SW 1271 (cell line): ENCODE measurements around the gene FBXL4.
"Not testable (repeated sequence)": the region's sequence is repeated elsewhere in the genome, so short reads cannot be mapped to it uniquely, and the experiment has no call there.

Experiments used
- DNase-seq, 2 experiments: peaks; one replicate each; lab custom pipeline; 2025; lab: John Stamatoyannopoulos, UW

Gene FBXL4

GRCh38 chr6:98945311-98946115 is 2.2 kb downstream of the FBXL4 start:
- DNase-seq: no peak

GRCh38 chr6:98944598-98945081 is 3.1 kb downstream of the FBXL4 start:
- no peak for DNase-seq

- DNase-seq: no peak
These were observed 3.6 kb downstream of the FBXL4 start for GRCh38 chr6:98944168-98944567.

DNA sequence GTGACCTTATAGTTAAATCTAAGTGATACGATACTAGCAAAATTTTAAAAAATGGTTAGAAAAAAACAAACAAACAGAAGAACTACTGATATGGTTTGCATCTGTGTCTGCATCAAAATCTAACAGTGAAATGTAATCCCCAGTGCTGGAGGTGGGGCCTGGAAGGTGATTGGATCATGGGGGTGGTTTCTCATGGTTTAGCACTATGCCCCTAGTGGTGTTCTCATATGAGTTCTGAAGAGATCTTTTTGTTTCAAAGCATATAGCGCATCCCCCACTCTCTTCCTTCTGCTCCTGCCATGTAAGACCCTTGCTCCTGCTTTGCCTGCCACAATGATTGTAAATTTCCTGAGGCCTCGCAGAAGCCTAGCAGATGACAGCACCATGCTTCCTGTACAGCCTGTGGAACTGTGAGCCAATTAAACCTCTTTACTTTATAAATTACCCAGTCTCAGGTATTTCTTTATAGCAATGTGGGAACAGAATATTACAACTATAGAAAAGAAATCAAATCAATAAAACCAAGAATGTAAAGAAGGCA is 5.4 kb downstream of the FBXL4 start:
- peak in 1 of 2 experiments; percentile 5 for DNase-seq

DNA sequence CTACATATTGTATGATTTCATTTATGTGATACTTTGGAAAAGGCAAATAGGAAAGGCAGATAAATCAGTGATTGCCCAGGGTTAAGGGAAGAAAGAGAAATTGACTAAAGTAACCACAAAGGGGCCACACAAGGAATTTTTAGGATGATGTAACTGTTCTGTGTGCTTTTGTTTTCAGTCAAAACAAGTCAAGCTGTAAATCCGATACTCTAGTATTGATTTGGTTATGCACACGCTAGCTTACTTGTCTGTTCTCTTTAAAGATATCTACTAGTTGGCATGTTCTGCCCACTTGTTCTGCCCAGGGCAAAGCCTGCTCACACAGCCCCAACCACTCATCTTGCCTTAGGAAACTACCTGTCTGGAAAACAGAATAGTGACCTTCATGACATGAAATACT is 6.4 kb downstream of the FBXL4 start:
- DNase-seq: no peak

DNA sequence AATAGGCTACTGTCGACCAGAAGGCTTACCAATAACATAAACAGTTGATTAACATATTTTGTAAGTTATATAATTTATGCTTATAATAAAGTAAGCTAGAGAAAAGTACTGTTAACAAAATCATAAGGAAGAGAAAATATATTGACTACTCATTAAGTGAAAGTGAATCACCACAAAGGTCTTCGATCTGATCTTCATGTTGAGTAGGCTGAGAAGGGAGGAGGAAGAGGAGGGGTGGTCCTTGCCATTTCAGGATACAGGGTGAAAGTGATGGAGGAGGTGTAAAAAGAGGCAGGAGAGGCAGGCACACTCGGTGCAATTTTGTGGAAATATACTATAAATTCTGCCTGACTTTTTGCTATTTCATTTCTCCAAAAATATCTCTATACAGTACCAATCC is 10.4 kb downstream of the FBXL4 start:
- no peak for DNase-seq

DNA sequence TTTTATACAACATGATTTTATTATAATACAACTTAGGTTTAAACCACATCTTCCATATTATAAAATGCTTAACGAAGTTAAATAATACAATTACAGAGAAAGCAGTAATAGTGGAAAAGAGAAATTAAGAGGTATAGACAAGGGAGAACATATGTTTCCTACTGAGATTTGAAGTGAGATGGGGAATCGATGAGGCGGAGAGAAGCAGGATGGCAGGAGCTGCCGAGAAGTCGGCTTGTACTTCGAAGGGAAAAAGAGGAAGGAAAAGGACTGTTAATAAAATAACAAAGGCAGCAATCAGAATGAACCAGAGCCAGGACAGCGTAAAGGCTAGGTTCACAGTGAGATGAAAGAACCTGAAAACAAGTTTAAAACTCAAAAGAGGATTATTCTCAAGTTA is 15.4 kb downstream of the FBXL4 start:
- no peak for DNase-seq

DNA sequence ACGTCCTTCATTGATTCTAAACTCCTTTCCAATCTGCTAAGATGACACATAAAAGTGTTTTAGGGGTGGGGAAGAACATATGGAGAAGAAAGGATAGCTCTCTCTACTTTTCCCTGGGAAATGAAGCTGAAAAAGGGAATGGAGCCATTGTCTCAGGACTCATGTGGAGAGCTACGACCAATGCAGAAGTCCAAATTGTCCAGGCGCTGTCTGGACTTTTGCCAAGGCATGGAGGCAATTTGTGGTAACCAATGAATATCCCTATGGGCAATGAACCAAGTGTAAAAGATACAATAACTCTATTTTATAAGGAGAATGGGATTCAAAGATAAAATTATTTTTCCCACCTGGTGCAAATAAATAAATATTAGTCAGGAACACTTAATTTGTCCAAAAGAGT is 16.1 kb downstream of the FBXL4 start:
- DNase-seq: no peak

GRCh38 chr6:98929498-98930060 is 18.2 kb downstream of the FBXL4 start:
- no peak for DNase-seq

DNA sequence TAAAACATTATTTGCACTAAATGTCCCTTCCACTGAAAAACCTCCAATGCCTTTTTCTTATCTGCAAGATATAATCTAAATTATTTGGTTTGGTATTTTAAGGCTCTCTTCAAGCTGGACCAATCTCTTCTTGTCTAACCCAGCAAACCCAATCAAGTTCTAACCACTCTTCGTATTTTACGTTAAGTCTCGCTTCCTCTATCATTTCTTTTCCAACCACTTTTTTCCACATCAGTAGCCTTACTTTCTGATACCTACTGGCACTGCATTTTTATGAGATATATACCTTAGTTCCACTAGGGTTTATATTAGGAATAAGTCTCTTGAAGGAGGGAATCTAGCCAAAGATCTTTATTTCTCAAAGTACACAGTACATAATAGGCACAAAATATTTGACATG is 19.1 kb downstream of the FBXL4 start:
- no peak for DNase-seq

GRCh38 chr6:98927534-98927933 is 20.2 kb downstream of the FBXL4 start:
- DNase-seq: no peak

DNA sequence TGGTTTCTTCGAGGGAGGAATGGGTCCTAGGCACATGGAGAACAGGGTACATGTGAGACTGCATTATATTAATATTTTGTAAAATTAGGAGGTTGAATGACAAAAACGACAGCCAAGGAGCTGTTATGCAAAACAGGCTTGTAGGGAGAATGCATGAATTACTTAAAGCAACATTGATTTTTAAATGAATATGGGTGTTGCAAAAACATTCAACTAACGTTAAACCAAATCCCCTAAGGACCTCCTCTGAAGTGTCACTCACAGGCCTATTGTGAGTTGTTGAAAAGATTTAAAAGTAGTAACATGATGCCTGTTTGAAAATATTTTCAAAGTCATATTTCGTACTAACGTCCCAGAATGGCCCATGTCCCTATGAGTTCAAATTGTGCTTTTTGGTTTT is 21.9 kb downstream of the FBXL4 start:
- no peak for DNase-seq

DNA sequence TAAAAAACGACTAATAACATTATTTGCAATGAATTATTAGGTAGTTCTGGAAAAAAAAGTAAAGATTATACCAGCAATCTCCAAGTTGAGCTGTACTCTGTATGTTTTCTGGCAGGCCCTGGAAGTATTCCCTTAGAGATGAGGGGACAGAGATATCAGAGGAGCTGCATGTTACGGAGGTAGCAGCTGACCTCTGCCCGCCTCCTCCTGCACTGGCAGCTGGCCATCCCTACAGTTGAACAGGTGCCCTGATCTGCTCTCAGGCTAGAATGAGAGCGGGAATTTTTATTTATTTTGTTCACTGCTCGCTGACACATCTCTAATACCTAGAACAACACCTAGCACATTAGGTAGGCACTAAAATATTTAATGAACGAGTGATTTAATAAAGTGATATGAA is 23.1 kb downstream of the FBXL4 start:
- DNase-seq: no peak

DNA sequence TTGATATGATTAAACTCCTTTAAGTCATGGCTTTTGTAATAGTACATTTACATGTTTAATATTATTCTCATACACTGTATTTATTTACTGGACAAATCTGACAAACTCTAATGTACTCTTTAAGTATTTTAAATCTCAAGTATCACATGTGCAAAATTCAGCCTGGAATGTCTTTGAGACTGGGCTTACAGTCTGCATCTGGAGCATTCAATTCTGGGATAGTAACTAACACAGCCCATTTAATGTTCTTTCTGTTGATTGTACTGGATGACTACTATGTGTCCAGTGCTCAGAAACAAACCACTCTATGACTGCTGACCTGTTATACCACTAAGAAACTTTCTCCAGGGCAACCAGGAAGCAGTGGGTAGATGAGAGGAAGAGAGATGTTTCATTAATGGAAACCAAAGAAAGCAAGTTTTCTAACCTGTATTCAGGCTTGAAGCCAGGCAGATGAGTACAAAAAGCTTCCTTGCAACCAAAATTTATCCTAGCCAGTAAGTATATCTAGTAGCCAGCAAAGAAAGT is 26.8 kb downstream of the FBXL4 start:
- DNase-seq: no peak

DNA sequence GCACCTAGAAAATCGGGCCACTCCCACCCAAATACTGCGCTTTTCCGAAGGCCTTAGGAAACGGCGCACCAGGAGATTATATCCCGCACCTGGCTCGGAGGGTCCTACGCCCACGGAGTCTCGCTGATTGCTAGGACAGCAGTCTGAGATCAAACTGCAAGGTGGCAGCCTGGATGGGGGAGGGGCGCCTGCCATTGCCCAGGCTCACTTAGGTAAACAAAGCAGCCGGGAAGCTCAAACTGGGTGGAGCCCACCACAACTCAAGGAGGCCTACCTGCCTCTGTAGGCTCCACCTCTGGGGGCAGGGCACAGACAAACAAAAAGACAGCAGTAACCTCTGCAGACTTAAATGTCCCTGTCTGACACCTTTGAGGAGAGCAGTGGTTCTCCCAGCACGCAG is 36.8 kb downstream of the FBXL4 start:
- DNase-seq: not testable (repeated sequence)

DNA sequence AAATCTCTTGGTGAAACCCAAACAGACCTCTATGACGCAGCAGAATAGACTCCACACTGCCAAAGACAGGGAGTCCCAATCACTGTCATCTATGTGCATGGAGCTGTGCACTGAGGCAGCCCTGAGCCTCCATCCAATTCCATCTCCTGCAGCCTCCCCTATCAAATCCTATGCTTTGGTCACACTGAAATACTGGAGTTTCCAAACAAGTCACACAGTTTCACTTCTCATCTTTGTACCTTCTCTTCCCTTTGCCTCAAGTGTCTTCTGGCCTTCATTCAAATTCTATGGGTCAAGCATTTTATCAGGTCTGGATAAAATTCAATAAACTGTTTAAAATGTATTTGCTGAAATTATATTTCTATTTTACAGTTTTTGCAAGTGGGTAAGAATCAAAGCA is 38.5 kb downstream of the FBXL4 start:
- no peak for DNase-seq

DNA sequence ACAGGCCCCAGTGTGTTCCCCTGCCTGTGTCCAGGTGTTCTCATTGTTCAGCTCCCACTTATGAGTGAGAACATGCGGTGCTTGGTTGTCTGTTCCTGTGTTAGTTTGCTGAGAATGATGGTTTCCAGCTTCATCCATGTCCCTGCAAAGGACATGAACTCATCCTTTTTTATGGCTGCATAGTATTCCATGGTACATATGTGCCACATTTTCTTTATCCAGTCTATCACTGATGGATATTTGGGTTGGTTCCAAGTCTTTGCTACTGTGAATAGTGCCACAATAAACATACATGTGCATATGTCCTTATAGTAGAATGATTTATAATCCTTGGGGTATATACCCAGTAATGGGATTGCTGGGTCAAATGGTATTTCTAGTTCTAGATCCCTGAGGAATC is 41.4 kb downstream of the FBXL4 start:
- not testable (repeated sequence) for DNase-seq

GRCh38 chr6:98905759-98906158 is 42.0 kb downstream of the FBXL4 start:
- no peak for DNase-seq

- DNase-seq: no peak
These were observed 43.6 kb downstream of the FBXL4 start for GRCh38 chr6:98904096-98904495.

- DNase-seq: no peak
These were observed 47.0 kb downstream of the FBXL4 start for GRCh38 chr6:98900706-98901105.

GRCh38 chr6:98894810-98895209 is 52.9 kb downstream of the FBXL4 start:
- DNase-seq: no peak

- DNase-seq: no peak
These were observed 60.1 kb downstream of the FBXL4 start for GRCh38 chr6:98887650-98888049.

- DNase-seq: no peak
These were observed 62.4 kb downstream of the FBXL4 start for GRCh38 chr6:98885330-98885729.
